Mucosa of descending colon (tissue), 3 donors: ENCODE data around the gene ZNF212. TPM values are rescaled to one million over a fixed set of nuclear protein-coding genes. Genes with fewer than 3 reads are reported as not detected.

Experiments
- ATAC-seq: fragments of 200-7000 bp; cut with Tn5 transposase; one replicate; pipeline ENCODE4 v1.9.1; 2020; ENCODE audit warnings: mild to moderate bottlenecking, moderate library complexity
- DNase-seq, 3 donors: peaks; one replicate each; pipeline ENCODE4 v3.0.0-alpha.2; 2020
- H3K36me3 ChIP-seq: fragments of 200-600 bp; one replicate; pipeline ENCODE4 v1.8.0; 2021; ENCODE audit warnings: low read depth, mild to moderate bottlenecking
- H3K4me1 ChIP-seq: fragments of 200-600 bp; one replicate; pipeline ENCODE4 v1.8.0; 2021; ENCODE audit warnings: low read depth, mild to moderate bottlenecking
- H3K4me3 ChIP-seq: fragments of 200-600 bp; one replicate; pipeline ENCODE4 v1.8.0; 2021; ENCODE audit warnings: mild to moderate bottlenecking
- H3K9me3 ChIP-seq: fragments of 200-600 bp; one replicate; pipeline ENCODE4 v1.8.0; 2021; ENCODE audit warnings: mild to moderate bottlenecking
- intact Hi-C, 2 donors: fragments of 100-400 bp; cut with DNase I in 1 of 2; cut with micrococcal nuclease in 1 of 2; formaldehyde crosslinking; loops; one replicate each; pipeline versions ENCODE4 v1.11.0 to v1.11.1; 2022; cut with DNase I, micrococcal nuclease
- total RNA-seq, 3 donors: library from RNA; stranded (reverse); fragmentation: NEBNext Ultra II Directional in 2 of 3; extraction: Animal tissue kit (Norgen Biotek cat#: 25700) in 2 of 3; gene quantifications; one replicate each; pipeline versions ENCODE4 v1.2.1 to v1.2.4, GENCODE V29; 2021 to 2023
- TF ChIP-seq, protein P1 (sequence below): fragments of 200-600 bp; IDR thresholded peaks from one replicate; pipeline ENCODE4 v1.8.0; 2022; ENCODE audit warnings: antibody characterized with exemption, mild to moderate bottlenecking
- donor health status: DM: no; HTN: no; CAD: no; lungs with moderate emphysema.
- donor health status: DM: no; HTN: no; CAD: no.
- donor health status: DM: no; HTN: yes; CAD: no.

Gene ZNF212
- total RNA-seq, 3 donors from 2014 or later, result 9.7 to 12.8 (median 11.9) TPM

- DNase-seq (no peak), ATAC-seq (no peak)
- H3K9me3 ChIP-seq, result no peaks in the 10 kb centered on the region
- intact Hi-C loops, result no loop called here
- TF ChIP-seq, protein P1, sequence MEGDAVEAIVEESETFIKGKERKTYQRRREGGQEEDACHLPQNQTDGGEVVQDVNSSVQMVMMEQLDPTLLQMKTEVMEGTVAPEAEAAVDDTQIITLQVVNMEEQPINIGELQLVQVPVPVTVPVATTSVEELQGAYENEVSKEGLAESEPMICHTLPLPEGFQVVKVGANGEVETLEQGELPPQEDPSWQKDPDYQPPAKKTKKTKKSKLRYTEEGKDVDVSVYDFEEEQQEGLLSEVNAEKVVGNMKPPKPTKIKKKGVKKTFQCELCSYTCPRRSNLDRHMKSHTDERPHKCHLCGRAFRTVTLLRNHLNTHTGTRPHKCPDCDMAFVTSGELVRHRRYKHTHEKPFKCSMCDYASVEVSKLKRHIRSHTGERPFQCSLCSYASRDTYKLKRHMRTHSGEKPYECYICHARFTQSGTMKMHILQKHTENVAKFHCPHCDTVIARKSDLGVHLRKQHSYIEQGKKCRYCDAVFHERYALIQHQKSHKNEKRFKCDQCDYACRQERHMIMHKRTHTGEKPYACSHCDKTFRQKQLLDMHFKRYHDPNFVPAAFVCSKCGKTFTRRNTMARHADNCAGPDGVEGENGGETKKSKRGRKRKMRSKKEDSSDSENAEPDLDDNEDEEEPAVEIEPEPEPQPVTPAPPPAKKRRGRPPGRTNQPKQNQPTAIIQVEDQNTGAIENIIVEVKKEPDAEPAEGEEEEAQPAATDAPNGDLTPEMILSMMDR, result no peak
- H3K36me3 ChIP-seq, result no peaks in the 10 kb centered on the region
- H3K4me1 ChIP-seq, result no peaks in the 10 kb centered on the region
- no peak overlapping the region for H3K4me3 ChIP-seq
Measured at GRCh38 chr7:149278396-149278795, 38.9 kb downstream of the ZNF212 start.

DNA sequence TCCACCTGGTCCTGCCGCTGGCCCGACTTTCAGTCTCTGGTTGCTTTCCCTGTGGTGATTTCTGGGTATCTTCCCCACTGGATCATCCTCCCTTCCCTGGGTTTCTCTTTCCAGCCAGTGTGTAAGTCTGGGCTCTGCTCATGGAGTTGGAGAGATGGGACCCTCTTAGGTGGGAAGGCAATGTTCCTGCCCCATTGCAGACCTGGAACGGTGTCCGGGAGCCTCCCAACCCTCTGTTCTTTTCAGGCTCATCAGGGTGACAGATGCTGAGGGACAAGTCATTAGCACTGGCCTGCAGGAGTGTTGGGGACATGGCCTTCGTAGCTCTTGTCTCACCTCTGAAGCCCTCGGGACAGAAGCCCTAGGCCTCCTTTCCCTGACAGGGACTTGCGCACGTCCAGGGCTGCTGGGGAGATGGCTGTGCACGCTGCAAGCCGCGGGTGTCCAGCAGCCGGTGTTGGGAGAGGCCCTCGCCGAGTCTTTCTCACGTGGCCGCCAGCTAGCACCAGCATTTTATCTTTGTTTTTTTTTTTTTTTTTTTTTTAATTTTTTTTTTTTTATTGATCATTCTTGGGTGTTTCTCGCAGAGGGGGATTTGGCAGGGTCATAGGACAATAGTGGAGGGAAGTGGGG, 39.8 kb downstream of the ZNF212 start:
- DNase-seq (no peak), ATAC-seq (no peak)
- TF ChIP-seq, protein P1, result no peak
- no peaks in the 10 kb centered on the region for H3K36me3 ChIP-seq
- H3K4me3 ChIP-seq, result no peak overlapping the region
- no peaks in the 10 kb centered on the region for H3K4me1 ChIP-seq
- no peaks in the 10 kb centered on the region for H3K9me3 ChIP-seq
- intact Hi-C loops, result no loop called here

DNA sequence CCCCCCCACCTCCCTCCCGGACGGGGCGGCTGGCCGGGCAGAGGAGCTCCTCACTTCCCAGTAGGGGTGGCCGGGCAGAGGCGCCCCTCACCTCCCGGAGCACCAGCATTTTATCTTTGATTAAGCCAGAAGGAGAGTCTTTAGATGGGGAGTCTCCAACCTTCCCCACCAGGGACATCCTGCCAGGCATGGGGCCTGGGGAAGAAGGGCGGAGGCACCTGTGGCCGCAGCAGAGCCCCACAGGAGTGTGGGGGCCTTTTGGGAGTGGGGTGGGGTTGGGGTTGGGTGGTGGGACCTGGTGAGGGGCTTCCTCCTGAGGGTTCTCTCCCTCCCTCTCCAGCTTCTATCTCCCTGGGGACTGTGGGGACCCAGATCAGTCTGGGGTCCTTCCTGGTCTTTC, 40.7 kb downstream of the ZNF212 start:
- peaks cover 6% of the 10 kb centered on the region for H3K4me1 ChIP-seq
- no peak for DNase-seq
- no peaks in the 10 kb centered on the region for H3K36me3 ChIP-seq
- H3K9me3 ChIP-seq, result no peaks in the 10 kb centered on the region
- no peak for ATAC-seq
- intact Hi-C loops, result no loop called here
- TF ChIP-seq, protein P1, result no peak
- H3K4me3 ChIP-seq, result no peak overlapping the region

DNA sequence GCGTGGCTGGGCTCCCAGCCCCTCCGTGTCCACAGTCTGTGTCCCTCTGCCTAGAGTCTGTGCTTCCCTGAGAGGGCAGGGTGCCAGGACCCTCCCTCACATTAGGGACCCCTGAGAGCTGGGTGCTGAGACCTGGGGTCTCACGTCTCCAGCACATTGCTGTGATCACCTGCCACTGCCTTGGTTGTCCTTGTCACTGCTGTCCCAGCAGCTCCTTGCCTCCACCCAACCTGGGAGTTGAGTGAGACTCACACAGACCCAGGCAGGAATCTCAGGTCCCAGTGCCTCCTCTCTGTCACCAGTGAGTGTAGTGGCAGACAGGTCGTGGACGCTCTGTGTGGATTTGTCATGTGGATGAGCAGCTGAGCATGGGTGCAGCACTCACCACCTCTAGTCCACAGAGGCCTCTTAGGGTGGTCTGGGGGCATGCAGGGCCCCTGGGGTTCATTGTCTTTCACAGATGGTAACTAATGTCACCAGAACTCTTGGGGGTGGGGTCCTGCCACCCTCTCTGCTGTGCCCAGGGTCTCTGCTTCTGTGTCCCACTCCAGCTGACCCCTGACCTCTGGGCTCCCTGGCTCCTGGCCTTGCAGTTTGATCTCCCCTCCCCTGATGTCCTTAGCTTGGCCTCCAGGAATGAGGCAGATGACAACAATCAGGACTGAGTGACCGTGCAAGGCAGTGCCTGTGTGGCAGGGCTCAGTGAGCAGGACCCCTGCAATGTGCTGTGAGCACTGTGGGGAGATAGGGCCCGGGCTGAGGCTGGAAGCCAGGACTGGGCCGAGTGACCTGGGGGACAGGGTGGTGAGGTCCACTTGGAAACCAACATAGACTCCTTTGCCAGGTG, 41.4 kb downstream of the ZNF212 start:
- TF ChIP-seq, protein P1, result no peak
- intact Hi-C loops, result no loop called here
- no peak for DNase-seq
- no peak overlapping the region for H3K4me3 ChIP-seq
- no peak for ATAC-seq
- no peaks in the 10 kb centered on the region for H3K9me3 ChIP-seq
- peaks cover 11% of the 10 kb centered on the region for H3K4me1 ChIP-seq
- H3K36me3 ChIP-seq, result no peaks in the 10 kb centered on the region

DNA sequence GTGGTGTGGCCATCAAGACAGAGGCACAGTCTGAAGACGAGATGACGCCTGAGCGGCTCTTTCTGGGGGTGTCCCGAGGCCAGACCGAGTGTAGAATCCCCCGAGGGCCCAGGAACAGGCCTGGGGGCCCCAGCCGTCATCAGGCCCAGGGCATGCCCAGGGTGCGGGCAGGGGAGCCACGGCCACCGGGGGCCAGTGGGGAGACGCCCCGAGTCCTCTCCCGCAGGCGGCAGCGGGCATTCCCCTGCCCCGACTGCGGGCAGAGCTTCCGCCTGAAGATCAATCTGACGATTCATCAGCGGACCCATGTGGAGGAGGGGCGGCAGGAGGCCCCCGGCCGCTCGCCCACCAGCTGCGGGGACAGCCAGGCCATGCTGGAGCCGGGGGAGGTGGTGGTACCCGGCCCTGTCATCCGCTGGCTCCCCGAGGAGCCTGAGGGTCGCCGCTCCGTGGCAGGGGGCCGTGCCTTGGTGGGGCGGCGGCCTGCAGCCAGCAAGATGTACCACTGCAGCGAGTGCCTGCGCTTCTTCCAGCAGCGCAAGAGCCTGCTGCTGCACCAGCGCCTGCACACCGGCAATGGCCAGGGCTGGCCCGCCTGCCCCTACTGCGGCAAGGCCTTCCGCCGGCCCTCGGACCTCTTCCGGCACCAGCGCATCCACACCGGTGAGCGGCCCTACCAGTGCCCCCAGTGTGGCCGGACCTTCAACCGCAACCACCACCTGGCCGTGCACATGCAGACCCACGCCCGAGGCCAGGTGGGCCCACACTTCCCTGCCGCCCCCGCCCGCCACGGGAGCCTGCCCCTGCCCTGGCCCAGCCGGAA, 42.3 kb downstream of the ZNF212 start:
- TF ChIP-seq, protein P1, result no peak
- intact Hi-C loops, result no loop called here
- Histone ChIP-seq H3K9me3 (no peaks in the 10 kb centered on the region), H3K4me3 (no peak overlapping the region), H3K4me1 (peaks cover 11% of the 10 kb centered on the region), H3K36me3 (no peaks in the 10 kb centered on the region)
- DNase-seq, result no peak
- ATAC-seq, result no peak
